Vagina (tissue), 2 donors: ENCODE results near the gene PTGS1.

Source experiments
- POLR2A ChIP-seq, 2 donors: fragments of 450-650 bp; IDR thresholded peaks; one replicate each; pipeline ENCODE4 v1.6.1; 2017; ENCODE audit warnings: antibody characterized with exemption in 2 of 2, mild to moderate bottlenecking in 2 of 2, moderate library complexity in 2 of 2
- POLR2AphosphoS5 ChIP-seq, 2 donors: sonication (generic); formaldehyde crosslinking; IDR thresholded peaks; one replicate each; pipeline ENCODE4 v1.9.0; 2017; ENCODE audit warnings: antibody characterized with exemption in 2 of 2, mild to moderate bottlenecking in 2 of 2, low read depth in 1 of 2; ENCODE audit not compliant: insufficient read depth in 1 of 2
- TF ChIP-seq, protein P1 (sequence below), 3 experiments: fragments of 450-650 bp in 2 of 3; fragments of 200-600 bp in 1 of 3; sonication (generic) in 1 of 3; IDR thresholded peaks; one replicate each; pipeline ENCODE4 v1.5.1; 2017 to 2019; ENCODE audit warnings: antibody characterized with exemption in 3 of 3, mild to moderate bottlenecking in 2 of 3, moderate library complexity in 2 of 3

DNA sequence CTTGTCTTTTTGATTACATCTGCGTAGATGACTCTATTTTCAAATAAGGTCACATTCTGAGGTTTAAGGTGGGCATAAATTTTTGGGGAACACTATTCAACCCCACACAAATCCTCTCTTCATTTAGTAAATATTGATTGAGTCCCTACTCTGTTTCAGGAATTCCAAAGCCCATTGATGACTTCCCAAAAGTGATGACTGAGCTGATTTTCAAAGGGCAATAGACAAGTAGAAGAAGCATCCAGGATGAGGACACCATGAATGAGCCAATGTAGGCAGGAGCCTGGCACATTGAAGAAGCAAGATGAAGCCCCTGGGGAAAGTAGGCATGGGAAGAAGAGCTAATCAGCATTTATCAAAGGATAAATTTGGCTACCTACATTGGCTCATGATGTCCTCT lies 71.7 kb downstream of the PTGS1 start:
- TF ChIP-seq, protein P1, sequence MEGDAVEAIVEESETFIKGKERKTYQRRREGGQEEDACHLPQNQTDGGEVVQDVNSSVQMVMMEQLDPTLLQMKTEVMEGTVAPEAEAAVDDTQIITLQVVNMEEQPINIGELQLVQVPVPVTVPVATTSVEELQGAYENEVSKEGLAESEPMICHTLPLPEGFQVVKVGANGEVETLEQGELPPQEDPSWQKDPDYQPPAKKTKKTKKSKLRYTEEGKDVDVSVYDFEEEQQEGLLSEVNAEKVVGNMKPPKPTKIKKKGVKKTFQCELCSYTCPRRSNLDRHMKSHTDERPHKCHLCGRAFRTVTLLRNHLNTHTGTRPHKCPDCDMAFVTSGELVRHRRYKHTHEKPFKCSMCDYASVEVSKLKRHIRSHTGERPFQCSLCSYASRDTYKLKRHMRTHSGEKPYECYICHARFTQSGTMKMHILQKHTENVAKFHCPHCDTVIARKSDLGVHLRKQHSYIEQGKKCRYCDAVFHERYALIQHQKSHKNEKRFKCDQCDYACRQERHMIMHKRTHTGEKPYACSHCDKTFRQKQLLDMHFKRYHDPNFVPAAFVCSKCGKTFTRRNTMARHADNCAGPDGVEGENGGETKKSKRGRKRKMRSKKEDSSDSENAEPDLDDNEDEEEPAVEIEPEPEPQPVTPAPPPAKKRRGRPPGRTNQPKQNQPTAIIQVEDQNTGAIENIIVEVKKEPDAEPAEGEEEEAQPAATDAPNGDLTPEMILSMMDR (IDR thresholded peaks at IDR 0.05), result no peak
- no peak for TF ChIP-seq POLR2A (IDR thresholded peaks at IDR 0.05)
- no peak for TF ChIP-seq POLR2AphosphoS5 (IDR thresholded peaks at IDR 0.05; ENCODE audit: insufficient read depth in 1 of 2, low read depth in 1 of 2)
